K562 (cell line): ENCODE results near the gene POLRMT. TPM values are rescaled to one million over a fixed set of nuclear protein-coding genes. Genes with fewer than 3 reads are reported as not detected.

ENCODE experiments used
- CAMTA2 ChIP-seq: fragments of 250-450 bp; sonication (Bioruptor Pico); conservative IDR thresholded peaks from 2 replicates; pipeline ENCODE4 v1.5.1; 2022
- EGR1 ChIP-seq: fragments of 450-650 bp; conservative IDR thresholded peaks from 2 replicates; pipeline ENCODE4 v1.6.1; 2017; ENCODE audit warnings: mild to moderate bottlenecking
- ELF2 ChIP-seq: fragments of 250-450 bp; sonication (Bioruptor Pico); IDR thresholded peaks from 2 replicates; pipeline ENCODE4 v1.5.0; 2021; ENCODE audit warnings: mild to moderate bottlenecking
- MXI1 ChIP-seq: IDR thresholded peaks from 2 replicates; pipeline ENCODE4 v1.6.1; 2011; ENCODE audit warnings: low read depth, mild to moderate bottlenecking, improper control_type of control experiment, low read length
- MYC ChIP-seq, 2 experiments: fragments of 250-450 bp in 1 of 2; sonication (Bioruptor Pico) in 1 of 2; IDR thresholded peaks; 2 replicates each; pipeline versions ENCODE4 v1.5.1 to v1.6.1; 2012 to 2021; ENCODE audit warnings: low read depth in 2 of 2, borderline replicate concordance in 1 of 2, improper control_type of control experiment in 1 of 2, low read length in 1 of 2, mild to moderate bottlenecking in 1 of 2, moderate library complexity in 1 of 2
- POLR2AphosphoS2 ChIP-seq: IDR thresholded peaks from 2 replicates; pipeline ENCODE4 v1.6.1; 2012; ENCODE audit warnings: low read length, improper control_type of control experiment
- RB1 ChIP-seq: fragments of 450-650 bp; IDR thresholded peaks from 2 replicates; pipeline ENCODE4 v1.6.1; 2017; ENCODE audit warnings: low read depth, mild to moderate bottlenecking
- SIN3A ChIP-seq, 2 experiments: fragments of 150-350 bp in 1 of 2; IDR thresholded peaks; 2 replicates each; pipeline ENCODE4 v1.6.1; 2011 to 2016; ENCODE audit warnings: borderline replicate concordance in 2 of 2, low read depth in 2 of 2, low read length in 2 of 2, mild to moderate bottlenecking in 2 of 2, moderate library complexity in 2 of 2; ENCODE audit not compliant: control insufficient read depth in 1 of 2
- ZBTB7A ChIP-seq: IDR thresholded peaks from 2 replicates; pipeline ENCODE4 v1.6.1; 2011; ENCODE audit warnings: low read depth, mild to moderate bottlenecking, low read length, moderate library complexity, borderline replicate concordance; ENCODE audit not compliant: control insufficient read depth
- polyA plus RNA-seq, 8 experiments: library from polyadenylated mRNA; depleted of rRNA in 4 of 8; stranded (reverse) in 5 of 8; unstranded in 3 of 8; fragments of >200 nt; fragmentation: Nextera tagmentation in 2 of 8; fragmentation: Illumina TruSeq in 1 of 8; extraction: Ambion mirVana in 2 of 8; extraction: Trizol in 1 of 8; gene quantifications; 2 replicates each; pipeline versions ENCODE4 v1.2.1 to v1.2.3, GENCODE V29; 2011 to 2014; ENCODE audit warnings: inconsistent platforms in 1 of 8, missing spikeins in 1 of 8
- total RNA-seq, 7 experiments: library from RNA; depleted of rRNA in 6 of 7; stranded (reverse); fragments of >200 nt in 6 of 7; fragmentation: Illumina TruSeq in 2 of 7; extraction: Trizol in 2 of 7; gene quantifications; 2 replicates each; pipeline versions ENCODE4 v1.2.1 to v1.2.3, GENCODE V29; 2011 to 2021; ENCODE audit warnings: low replicate concordance in 1 of 7
- TF ChIP-seq, protein P1 (sequence below): sonication (generic); formaldehyde crosslinking; IDR thresholded peaks from 2 replicates; pipeline ENCODE4 v1.9.0; 2022; ENCODE audit warnings: mild to moderate bottlenecking, missing genetic modification reagents
- TF ChIP-seq, protein P2 (sequence below): sonication (generic); formaldehyde crosslinking; IDR thresholded peaks from 2 replicates; pipeline ENCODE4 v1.9.0; 2022; ENCODE audit warnings: mild to moderate bottlenecking, missing genetic modification reagents
- TF ChIP-seq, protein P3 (sequence below): fragments of 450-650 bp; formaldehyde crosslinking; IDR thresholded peaks from 2 replicates; pipeline ENCODE4 v1.4.0; 2020; ENCODE audit warnings: mild to moderate bottlenecking
- TF ChIP-seq, protein P4 (sequence below): sonication (generic); formaldehyde crosslinking; IDR thresholded peaks from 2 replicates; pipeline ENCODE4 v1.8.0; 2022; ENCODE audit warnings: mild to moderate bottlenecking, missing genetic modification reagents
- TF ChIP-seq, protein P5 (sequence below), 3 experiments: IDR thresholded peaks in 2 of 3; conservative IDR thresholded peaks in 1 of 3; 2 replicates each; pipeline ENCODE4 v1.5.1; 2011 to 2012; ENCODE audit warnings: low read length in 3 of 3, mild to moderate bottlenecking in 3 of 3, control low read depth in 2 of 3, improper control_type of control experiment in 1 of 3, inconsistent platforms in 1 of 3, low read depth in 1 of 3, mixed read lengths in 1 of 3, moderate library complexity in 1 of 3; ENCODE audit not compliant: insufficient read depth in 2 of 3
- TF ChIP-seq, protein P6 (sequence below): fragments of 450-650 bp; IDR thresholded peaks from 2 replicates; pipeline ENCODE4 v1.6.1; 2016; ENCODE audit warnings: borderline replicate concordance

Gene POLRMT
- total and polyA plus RNA-seq, 9 of the 15 experiments (the other 6 are each of a cell fraction or from before 2014, with no cell fraction given) = 30.3 to 144 (median 68.0) TPM

DNA sequence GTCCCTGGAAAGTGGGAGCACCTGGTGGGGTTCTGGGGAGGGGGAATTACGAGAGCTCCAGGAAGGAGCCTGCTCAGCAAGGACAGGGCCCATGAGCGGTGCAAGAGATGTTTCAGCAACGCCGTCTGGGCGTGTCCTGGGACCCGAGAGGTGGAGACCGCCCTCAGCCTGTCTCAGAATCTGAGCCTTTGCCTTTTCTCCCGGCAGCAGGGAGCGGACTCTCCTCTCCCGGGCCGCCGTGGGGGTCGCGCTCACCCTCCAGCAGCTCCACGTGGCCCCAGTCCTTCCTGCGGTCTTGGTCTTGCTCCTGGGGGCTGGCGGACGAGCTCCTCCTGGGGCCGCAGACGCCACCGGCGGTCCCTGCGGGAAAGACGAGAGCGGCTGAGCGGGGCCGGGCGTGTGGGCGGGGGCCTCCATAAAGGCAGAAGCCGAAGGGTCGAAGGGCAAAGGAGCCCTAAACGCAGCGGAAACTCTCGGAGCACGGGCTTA is 714 bp downstream of the POLRMT start (continued):
- TF ChIP-seq ELF2 (0 out of 2 replicates have a peak, but pooled peaks have one; percentile 38), MYC (IDR thresholded peaks at IDR 0.05; ENCODE audit: low read depth, low read length) (0 out of 2 replicates have a peak, but pooled peaks have one; percentile 31), MYC (CRISPR knock-in tag; IDR thresholded peaks at IDR 0.05; ENCODE audit: borderline replicate concordance, low read depth) (no peak), POLR2AphosphoS2 (no peak), SIN3A (IDR thresholded peaks at IDR 0.05; ENCODE audit: borderline replicate concordance in 2 of 2, control insufficient read depth in 1 of 2, low read depth in 2 of 2, low read length in 2 of 2) (peak in 1 of 2 experiments; percentile 39; a peak in 1 of 4 replicates), EGR1 (peak; percentile 81), ZBTB7A (peak; percentile 63; the same call in 1 of the 2 replicates), RB1 (0 out of 2 replicates have a peak, but pooled peaks have one; percentile 13), CAMTA2 (CRISPR knock-in tag) (no peak), MXI1 (0 out of 2 replicates have a peak, but pooled peaks have one; percentile 14)
- TF ChIP-seq, protein P1, sequence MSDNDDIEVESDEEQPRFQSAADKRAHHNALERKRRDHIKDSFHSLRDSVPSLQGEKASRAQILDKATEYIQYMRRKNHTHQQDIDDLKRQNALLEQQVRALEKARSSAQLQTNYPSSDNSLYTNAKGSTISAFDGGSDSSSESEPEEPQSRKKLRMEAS = peak; percentile 79
- TF ChIP-seq, protein P2, sequence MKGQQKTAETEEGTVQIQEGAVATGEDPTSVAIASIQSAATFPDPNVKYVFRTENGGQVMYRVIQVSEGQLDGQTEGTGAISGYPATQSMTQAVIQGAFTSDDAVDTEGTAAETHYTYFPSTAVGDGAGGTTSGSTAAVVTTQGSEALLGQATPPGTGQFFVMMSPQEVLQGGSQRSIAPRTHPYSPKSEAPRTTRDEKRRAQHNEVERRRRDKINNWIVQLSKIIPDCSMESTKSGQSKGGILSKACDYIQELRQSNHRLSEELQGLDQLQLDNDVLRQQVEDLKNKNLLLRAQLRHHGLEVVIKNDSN (CRISPR knock-in tag) = 0 out of 2 replicates have a peak, but pooled peaks have one; percentile 29
- TF ChIP-seq, protein P3, sequence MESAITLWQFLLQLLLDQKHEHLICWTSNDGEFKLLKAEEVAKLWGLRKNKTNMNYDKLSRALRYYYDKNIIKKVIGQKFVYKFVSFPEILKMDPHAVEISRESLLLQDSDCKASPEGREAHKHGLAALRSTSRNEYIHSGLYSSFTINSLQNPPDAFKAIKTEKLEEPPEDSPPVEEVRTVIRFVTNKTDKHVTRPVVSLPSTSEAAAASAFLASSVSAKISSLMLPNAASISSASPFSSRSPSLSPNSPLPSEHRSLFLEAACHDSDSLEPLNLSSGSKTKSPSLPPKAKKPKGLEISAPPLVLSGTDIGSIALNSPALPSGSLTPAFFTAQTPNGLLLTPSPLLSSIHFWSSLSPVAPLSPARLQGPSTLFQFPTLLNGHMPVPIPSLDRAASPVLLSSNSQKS (CRISPR knock-in tag) = no peak
- TF ChIP-seq, protein P4, sequence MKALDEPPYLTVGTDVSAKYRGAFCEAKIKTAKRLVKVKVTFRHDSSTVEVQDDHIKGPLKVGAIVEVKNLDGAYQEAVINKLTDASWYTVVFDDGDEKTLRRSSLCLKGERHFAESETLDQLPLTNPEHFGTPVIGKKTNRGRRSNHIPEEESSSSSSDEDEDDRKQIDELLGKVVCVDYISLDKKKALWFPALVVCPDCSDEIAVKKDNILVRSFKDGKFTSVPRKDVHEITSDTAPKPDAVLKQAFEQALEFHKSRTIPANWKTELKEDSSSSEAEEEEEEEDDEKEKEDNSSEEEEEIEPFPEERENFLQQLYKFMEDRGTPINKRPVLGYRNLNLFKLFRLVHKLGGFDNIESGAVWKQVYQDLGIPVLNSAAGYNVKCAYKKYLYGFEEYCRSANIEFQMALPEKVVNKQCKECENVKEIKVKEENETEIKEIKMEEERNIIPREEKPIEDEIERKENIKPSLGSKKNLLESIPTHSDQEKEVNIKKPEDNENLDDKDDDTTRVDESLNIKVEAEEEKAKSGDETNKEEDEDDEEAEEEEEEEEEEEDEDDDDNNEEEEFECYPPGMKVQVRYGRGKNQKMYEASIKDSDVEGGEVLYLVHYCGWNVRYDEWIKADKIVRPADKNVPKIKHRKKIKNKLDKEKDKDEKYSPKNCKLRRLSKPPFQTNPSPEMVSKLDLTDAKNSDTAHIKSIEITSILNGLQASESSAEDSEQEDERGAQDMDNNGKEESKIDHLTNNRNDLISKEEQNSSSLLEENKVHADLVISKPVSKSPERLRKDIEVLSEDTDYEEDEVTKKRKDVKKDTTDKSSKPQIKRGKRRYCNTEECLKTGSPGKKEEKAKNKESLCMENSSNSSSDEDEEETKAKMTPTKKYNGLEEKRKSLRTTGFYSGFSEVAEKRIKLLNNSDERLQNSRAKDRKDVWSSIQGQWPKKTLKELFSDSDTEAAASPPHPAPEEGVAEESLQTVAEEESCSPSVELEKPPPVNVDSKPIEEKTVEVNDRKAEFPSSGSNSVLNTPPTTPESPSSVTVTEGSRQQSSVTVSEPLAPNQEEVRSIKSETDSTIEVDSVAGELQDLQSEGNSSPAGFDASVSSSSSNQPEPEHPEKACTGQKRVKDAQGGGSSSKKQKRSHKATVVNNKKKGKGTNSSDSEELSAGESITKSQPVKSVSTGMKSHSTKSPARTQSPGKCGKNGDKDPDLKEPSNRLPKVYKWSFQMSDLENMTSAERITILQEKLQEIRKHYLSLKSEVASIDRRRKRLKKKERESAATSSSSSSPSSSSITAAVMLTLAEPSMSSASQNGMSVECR = peak; percentile 75
- TF ChIP-seq, protein P5, sequence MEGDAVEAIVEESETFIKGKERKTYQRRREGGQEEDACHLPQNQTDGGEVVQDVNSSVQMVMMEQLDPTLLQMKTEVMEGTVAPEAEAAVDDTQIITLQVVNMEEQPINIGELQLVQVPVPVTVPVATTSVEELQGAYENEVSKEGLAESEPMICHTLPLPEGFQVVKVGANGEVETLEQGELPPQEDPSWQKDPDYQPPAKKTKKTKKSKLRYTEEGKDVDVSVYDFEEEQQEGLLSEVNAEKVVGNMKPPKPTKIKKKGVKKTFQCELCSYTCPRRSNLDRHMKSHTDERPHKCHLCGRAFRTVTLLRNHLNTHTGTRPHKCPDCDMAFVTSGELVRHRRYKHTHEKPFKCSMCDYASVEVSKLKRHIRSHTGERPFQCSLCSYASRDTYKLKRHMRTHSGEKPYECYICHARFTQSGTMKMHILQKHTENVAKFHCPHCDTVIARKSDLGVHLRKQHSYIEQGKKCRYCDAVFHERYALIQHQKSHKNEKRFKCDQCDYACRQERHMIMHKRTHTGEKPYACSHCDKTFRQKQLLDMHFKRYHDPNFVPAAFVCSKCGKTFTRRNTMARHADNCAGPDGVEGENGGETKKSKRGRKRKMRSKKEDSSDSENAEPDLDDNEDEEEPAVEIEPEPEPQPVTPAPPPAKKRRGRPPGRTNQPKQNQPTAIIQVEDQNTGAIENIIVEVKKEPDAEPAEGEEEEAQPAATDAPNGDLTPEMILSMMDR (IDR thresholded peaks at IDR 0.05 in 2 of 3, conservative IDR thresholded peaks at IDR 0.05 in 1 of 3; ENCODE audit: insufficient read depth in 2 of 3, low read depth in 1 of 3, low read length in 3 of 3) = 0 out of 6 replicates have a peak, but pooled peaks of 1 of the 3 experiments have one; percentile 2
- TF ChIP-seq, protein P6, sequence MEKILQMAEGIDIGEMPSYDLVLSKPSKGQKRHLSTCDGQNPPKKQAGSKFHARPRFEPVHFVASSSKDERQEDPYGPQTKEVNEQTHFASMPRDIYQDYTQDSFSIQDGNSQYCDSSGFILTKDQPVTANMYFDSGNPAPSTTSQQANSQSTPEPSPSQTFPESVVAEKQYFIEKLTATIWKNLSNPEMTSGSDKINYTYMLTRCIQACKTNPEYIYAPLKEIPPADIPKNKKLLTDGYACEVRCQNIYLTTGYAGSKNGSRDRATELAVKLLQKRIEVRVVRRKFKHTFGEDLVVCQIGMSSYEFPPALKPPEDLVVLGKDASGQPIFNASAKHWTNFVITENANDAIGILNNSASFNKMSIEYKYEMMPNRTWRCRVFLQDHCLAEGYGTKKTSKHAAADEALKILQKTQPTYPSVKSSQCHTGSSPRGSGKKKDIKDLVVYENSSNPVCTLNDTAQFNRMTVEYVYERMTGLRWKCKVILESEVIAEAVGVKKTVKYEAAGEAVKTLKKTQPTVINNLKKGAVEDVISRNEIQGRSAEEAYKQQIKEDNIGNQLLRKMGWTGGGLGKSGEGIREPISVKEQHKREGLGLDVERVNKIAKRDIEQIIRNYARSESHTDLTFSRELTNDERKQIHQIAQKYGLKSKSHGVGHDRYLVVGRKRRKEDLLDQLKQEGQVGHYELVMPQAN = 0 out of 2 replicates have a peak, but pooled peaks have one; percentile 48
